WTC11 (cell line): Measurements from ENCODE around the gene TMED10. TPM values are rescaled to one million over a fixed set of nuclear protein-coding genes. Genes with fewer than 3 reads are reported as not detected.

ENCODE experiments used
- ATAC-seq: fragments of 200-7000 bp; cut with Tn5 transposase; 2 replicates; pipeline ENCODE4 v1.10.0; 2021; ENCODE audit warnings: mild to moderate bottlenecking, moderate library complexity
- CTCF ChIA-PET: fragments of 300-600 bp; sonication (Branson Sonifier 250); formaldehyde crosslinking; loops from one replicate; lab custom pipeline; 2021; ENCODE audit warnings: antibody characterized with exemption; lab: Charles Lee
- POLR2A ChIA-PET: fragments of 350-600 bp; sonication (Branson Sonifier 250); formaldehyde crosslinking; loops from one replicate; lab custom pipeline; 2021; ENCODE audit warnings: antibody characterized with exemption; lab: Charles Lee
- DNase-seq: peaks from one replicate; pipeline ENCODE4 v3.0.0; 2021; ENCODE audit warnings: low spot score
- H3K27ac Mint-ChIP-seq: 2 replicates; pipeline ENCODE4 v1.8.0; 2021; ENCODE audit warnings: mixed read lengths
- H3K27me3 Mint-ChIP-seq: 2 replicates; pipeline ENCODE4 v1.8.0; 2021; ENCODE audit warnings: low read depth, mild to moderate bottlenecking, moderate library complexity, mixed read lengths
- H3K36me3 Mint-ChIP-seq: 2 replicates; pipeline ENCODE4 v1.8.0; 2021; ENCODE audit warnings: mixed read lengths
- H3K4me1 Mint-ChIP-seq: 2 replicates; pipeline ENCODE4 v1.8.0; 2022; ENCODE audit warnings: mixed read lengths
- H3K4me3 Mint-ChIP-seq: 2 replicates; pipeline ENCODE4 v1.8.0; 2021; ENCODE audit warnings: mild to moderate bottlenecking, moderate library complexity, mixed read lengths
- H3K9me3 Mint-ChIP-seq: 2 replicates; pipeline ENCODE4 v1.8.0; 2021; ENCODE audit warnings: mixed read lengths
- AFF4 ChIP-seq: sonication (generic); formaldehyde crosslinking; IDR thresholded peaks from 2 replicates; pipeline ENCODE4 v1.8.1; 2023; ENCODE audit warnings: mild to moderate bottlenecking, missing genetic modification reagents, borderline replicate concordance
- E2F5 ChIP-seq: sonication (generic); formaldehyde crosslinking; IDR thresholded peaks from 2 replicates; pipeline ENCODE4 v1.8.1; 2022; ENCODE audit warnings: mild to moderate bottlenecking, moderate library complexity, missing genetic modification reagents
- ELF4 ChIP-seq: sonication (generic); formaldehyde crosslinking; IDR thresholded peaks from 2 replicates; pipeline ENCODE4 v1.8.1; 2022; ENCODE audit warnings: low read depth, mild to moderate bottlenecking, moderate library complexity, missing genetic modification reagents
- ERG ChIP-seq: fragments of 250-450 bp; sonication (Bioruptor Pico); IDR thresholded peaks from 2 replicates; pipeline ENCODE4 v1.8.0; 2021; ENCODE audit warnings: mild to moderate bottlenecking
- ESRRA ChIP-seq: sonication (generic); formaldehyde crosslinking; IDR thresholded peaks from 2 replicates; pipeline ENCODE4 v1.8.1; 2022; ENCODE audit warnings: mild to moderate bottlenecking, missing genetic modification reagents, borderline replicate concordance
- JUN ChIP-seq: sonication (generic); formaldehyde crosslinking; IDR thresholded peaks from 2 replicates; pipeline ENCODE4 v1.8.0; 2023; ENCODE audit warnings: mild to moderate bottlenecking, missing genetic modification reagents
- MLX ChIP-seq: sonication (generic); formaldehyde crosslinking; IDR thresholded peaks from 2 replicates; pipeline ENCODE4 v1.8.1; 2023; ENCODE audit warnings: mild to moderate bottlenecking, missing genetic modification reagents, moderate library complexity
- PREB ChIP-seq: sonication (generic); formaldehyde crosslinking; IDR thresholded peaks from 2 replicates; pipeline ENCODE4 v1.8.1; 2022; ENCODE audit warnings: mild to moderate bottlenecking, missing genetic modification reagents, moderate library complexity, borderline replicate concordance
- PRRX2 ChIP-seq: fragments of 250-450 bp; sonication (Bioruptor Pico); IDR thresholded peaks from 2 replicates; pipeline ENCODE4 v1.8.0; 2021; ENCODE audit warnings: mild to moderate bottlenecking
- RORB ChIP-seq: fragments of 250-450 bp; sonication (Bioruptor Pico); IDR thresholded peaks from 2 replicates; pipeline ENCODE4 v1.9.0; 2021; ENCODE audit warnings: mild to moderate bottlenecking
- SP1 ChIP-seq: sonication (generic); formaldehyde crosslinking; conservative IDR thresholded peaks from 2 replicates; pipeline ENCODE4 v1.8.1; 2022; ENCODE audit warnings: missing genetic modification reagents
- ZBTB43 ChIP-seq: sonication (generic); formaldehyde crosslinking; IDR thresholded peaks from 2 replicates; pipeline ENCODE4 v1.8.1; 2023; ENCODE audit warnings: mild to moderate bottlenecking, missing genetic modification reagents
- ZNF138 ChIP-seq: sonication (generic); formaldehyde crosslinking; conservative IDR thresholded peaks from 2 replicates; pipeline ENCODE4 v1.8.1; 2022; ENCODE audit warnings: mild to moderate bottlenecking, moderate library complexity, missing genetic modification reagents
- ZNF219 ChIP-seq: sonication (generic); formaldehyde crosslinking; IDR thresholded peaks from 2 replicates; pipeline ENCODE4 v1.8.0; 2023; ENCODE audit warnings: missing genetic modification reagents, mild to moderate bottlenecking, borderline replicate concordance
- ZNF232 ChIP-seq: sonication (generic); formaldehyde crosslinking; IDR thresholded peaks from 2 replicates; pipeline ENCODE4 v1.8.0; 2022; ENCODE audit warnings: mild to moderate bottlenecking, missing genetic modification reagents
- ZNF423 ChIP-seq: fragments of 250-450 bp; sonication (Bioruptor Pico); IDR thresholded peaks from 2 replicates; pipeline ENCODE4 v2.1.2; 2022; ENCODE audit warnings: mild to moderate bottlenecking, moderate library complexity
- ZNF532 ChIP-seq: fragments of 250-450 bp; sonication (Bioruptor Pico); IDR thresholded peaks from 2 replicates; pipeline ENCODE4 v1.9.0; 2021; ENCODE audit warnings: mild to moderate bottlenecking, borderline replicate concordance
- total RNA-seq: library from RNA; stranded (reverse); gene quantifications from 3 replicates; pipeline ENCODE4 v1.2.3, GENCODE V29; 2021

The TMED10 gene
- total RNA-seq, 1 experiment from 2014 or later, result 234 TPM

- ChIA-PET CTCF (no interaction called here), POLR2A (no interaction called here)
- no peaks in the 10 kb centered on the region for H3K27me3 Mint-ChIP-seq
- H3K36me3 Mint-ChIP-seq, result no peaks in the 10 kb centered on the region
- H3K9me3 Mint-ChIP-seq, result no peaks in the 10 kb centered on the region
- no peak for DNase-seq
- TF ChIP-seq PREB (CRISPR knock-in tag) (no peak), MLX (CRISPR knock-in tag) (no peak), PRRX2 (CRISPR knock-in tag) (no peak), ESRRA (CRISPR knock-in tag) (no peak), RORB (no peak), SP1 (CRISPR knock-in tag) (no peak), ERG (CRISPR knock-in tag) (no peak), ZNF532 (CRISPR knock-in tag) (no peak), E2F5 (no peak), ELF4 (CRISPR knock-in tag) (no peak), ZNF423 (CRISPR knock-in tag) (no peak), ZNF219 (CRISPR knock-in tag) (no peak), ZNF138 (no peak), ZBTB43 (CRISPR knock-in tag) (no peak), JUN (CRISPR knock-in tag) (no peak), ZNF232 (no peak)
- no peak overlapping the region for H3K4me3 Mint-ChIP-seq
- peaks cover 5% of the 10 kb centered on the region for H3K4me1 Mint-ChIP-seq
- ATAC-seq, result no peak
- no peak overlapping the region for H3K27ac Mint-ChIP-seq
Measured at GRCh38 chr14:75206190-75206589, 29.8 kb upstream of the TMED10 start.

GRCh38 chr14:75205591-75205990, 29.2 kb upstream of the TMED10 start:
- POLR2A ChIA-PET, result no interaction called here
- Mint-ChIP-seq H3K9me3 (no peaks in the 10 kb centered on the region), H3K4me1 (peaks cover 2% of the 10 kb centered on the region), H3K36me3 (no peaks in the 10 kb centered on the region), H3K27ac (no peak overlapping the region), H3K27me3 (no peaks in the 10 kb centered on the region), H3K4me3 (no peak overlapping the region)
- ATAC-seq, result no peak
- CTCF ChIA-PET, result no interaction called here
- TF ChIP-seq ZNF219 (CRISPR knock-in tag) (no peak), AFF4 (no peak)
- no peak for DNase-seq
